DMS114 treated with DMSO at 0.1 percent for 48 hours (cell line): ENCODE data around the gene REXO1.
"Not testable (repeated sequence)": the region's sequence is repeated elsewhere in the genome, so short reads cannot be mapped to it uniquely, and the experiment has no call there.

Source experiments
- DNase-seq: peaks from one replicate; lab custom pipeline; 2025; ENCODE audit not compliant: unreplicated experiment; lab: John Stamatoyannopoulos, UW

Gene REXO1

DNA sequence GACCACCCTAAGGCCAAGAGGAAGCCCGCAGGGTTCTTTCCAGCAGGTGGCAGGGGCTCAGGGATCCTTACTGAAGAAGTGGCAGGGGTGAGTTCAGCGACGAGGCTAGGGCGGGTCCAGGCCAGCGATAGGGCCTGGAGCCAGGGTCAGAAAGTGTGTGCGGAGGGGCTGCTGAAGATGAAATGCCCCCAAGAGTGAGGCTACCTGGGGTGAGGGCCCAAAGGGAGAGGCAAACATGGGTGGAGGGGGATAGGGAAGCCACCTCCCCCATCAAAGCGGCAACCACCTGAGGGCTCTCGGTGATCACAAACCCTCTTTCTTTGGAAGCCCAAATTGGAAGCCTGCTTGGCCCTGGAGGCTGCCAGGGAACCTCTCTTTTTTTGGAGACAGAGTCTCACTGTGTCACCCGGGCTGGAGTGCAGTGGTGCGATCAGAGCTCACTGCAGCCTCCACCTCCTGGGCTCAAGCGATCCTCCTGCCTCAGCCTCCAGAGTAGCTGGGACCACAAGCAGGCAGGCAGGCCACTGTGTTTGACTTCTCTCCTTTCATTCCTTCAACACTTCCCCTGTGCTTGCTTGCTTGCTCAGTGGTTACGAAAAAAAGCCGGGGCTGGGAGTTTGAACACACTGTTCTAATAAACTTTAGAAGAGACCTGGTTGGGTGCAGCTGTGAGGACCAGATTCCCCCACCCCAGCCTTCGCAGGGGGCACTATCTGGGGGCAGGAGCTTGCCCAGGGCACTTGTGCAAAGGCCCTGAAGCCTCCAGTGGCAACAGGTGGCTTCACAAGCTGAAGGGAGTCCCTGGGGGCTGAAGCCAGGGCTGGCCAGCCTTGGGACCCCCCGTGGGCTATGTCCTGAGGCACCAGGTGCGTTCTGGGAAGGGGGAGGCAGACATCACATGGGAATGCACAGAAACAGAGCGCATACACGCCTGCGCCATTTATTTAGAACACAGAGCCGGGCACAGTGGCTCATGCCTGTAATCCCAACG lies 34.8 kb downstream of the REXO1 start:
- DNase-seq, result no peak

DNA sequence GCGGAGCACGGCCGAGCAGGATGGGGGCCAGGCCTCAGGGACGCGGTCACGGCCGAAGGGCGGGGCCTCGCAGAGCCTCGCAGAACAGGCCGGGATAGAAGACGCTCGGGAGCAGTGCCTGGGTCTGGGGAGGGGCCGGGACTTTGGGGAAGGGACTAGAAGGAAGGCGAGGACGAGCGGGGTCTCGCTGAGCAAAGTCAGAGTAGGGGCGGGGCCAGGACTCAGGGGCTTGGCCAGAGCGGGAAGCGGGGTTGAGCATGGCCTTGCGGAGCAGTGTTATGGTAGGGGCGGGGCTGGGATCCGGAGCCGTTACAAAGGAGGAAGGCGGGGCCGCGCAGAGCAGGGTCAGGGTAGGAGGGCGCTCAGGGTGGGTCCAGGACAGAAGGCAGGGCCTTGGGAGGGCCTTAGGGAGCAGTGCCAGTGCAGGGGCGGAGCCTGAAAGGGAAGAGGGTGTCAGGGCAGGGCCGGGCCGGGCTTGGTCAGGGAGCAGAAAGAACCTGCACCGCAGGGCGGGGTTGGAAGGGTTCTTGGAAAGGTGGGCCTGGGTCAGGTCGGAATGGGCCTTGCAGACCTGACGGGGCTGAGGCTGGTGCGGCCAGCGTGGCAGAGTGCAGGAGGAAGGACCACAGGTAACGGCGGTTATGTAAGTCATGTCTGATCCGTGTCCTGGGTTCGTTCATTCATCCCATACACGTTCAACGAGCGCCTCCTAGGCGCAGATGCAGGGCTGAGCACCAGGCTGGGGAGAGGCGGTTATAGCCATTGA lies 35.7 kb downstream of the REXO1 start:
- peak; percentile 79 for DNase-seq

DNA sequence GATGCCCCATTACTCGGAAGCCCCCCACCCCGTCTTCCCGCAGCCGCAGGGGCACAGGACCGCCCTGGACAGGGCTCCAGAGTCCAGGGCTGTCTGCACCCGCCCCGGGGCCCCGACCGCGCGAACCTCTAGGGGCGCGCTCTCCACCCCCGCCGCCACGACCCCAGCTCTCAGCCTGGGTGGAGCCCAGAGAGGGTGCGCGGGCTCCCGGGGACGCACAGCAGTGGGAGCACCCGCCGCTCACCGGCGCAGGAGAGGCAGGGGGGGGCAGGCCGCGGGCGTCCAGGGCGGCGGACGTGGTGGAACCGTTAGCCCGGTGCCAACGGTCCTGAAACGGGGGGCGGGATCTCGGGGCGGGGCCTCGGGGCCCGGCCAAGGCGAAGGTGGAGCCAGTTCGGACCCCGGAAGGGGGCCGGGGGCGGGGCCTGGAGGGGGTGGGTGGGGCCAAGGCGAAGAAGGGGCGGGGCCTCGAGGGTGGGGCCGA lies 36.3 kb downstream of the REXO1 start, which contains the start of gene ATP8B3:
TSS of gene ATP8B3 (minus strand) at position 335 of the 484 bp plus-strand sequence. CDS start 540 bp downstream, outside the sequence.
- DNase-seq, result no peak

DNA sequence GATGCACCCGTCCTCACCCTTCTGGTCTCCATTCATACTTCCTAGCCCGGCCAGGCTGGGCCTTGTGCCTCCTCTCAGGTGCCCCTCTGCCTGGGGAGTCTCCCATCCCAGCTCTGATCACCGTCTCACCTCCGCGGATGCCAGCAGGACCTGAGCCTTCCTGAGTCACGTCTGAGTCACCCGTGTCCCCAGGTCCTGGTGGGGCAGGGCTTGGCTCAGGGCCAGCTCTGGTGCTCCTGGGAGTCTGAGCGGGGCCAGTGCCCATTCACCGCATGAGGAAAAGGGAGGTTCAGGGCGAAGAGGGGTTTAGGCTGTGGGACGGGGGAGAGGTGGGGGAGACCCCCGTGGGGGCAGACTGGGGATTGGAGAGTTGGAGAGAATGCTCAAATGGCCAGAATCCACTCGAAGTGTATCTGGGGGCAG lies 36.8 kb downstream of the REXO1 start:
- no peak for DNase-seq

DNA sequence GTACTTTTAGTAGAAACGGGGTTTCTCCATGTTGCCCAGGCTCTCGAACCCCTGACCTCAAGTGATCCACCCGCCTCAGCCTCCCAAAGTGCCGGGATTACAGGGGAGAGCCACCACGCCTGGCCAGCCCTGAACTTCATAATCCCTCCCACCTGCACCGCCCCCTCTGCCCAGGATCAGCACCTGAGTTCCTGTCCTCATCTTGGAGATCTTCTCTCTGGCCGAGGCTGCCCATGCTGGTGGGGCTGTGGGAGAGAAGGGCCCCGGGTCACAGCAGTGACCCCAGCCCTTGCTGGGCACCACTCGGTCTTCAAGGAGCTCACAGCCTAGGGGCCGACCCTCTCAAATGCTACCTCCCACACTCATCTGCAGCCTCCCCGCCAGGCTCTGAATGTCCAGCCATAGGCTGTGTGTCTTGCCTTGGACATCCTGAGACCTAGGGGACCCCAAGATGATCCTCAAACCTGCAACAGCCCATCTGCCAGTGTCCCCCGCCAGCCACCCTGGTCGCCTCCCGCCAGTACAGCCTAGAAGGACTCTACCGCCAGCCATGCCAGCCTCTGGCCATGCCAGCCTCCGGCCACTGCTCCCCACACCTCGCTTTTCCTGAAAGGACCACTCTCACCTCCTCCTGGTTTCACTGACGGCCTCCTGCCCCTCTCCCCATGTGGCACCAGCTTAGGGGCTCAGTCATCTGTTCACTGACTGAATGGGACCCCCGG lies 37.7 kb downstream of the REXO1 start:
- no peak for DNase-seq

DNA sequence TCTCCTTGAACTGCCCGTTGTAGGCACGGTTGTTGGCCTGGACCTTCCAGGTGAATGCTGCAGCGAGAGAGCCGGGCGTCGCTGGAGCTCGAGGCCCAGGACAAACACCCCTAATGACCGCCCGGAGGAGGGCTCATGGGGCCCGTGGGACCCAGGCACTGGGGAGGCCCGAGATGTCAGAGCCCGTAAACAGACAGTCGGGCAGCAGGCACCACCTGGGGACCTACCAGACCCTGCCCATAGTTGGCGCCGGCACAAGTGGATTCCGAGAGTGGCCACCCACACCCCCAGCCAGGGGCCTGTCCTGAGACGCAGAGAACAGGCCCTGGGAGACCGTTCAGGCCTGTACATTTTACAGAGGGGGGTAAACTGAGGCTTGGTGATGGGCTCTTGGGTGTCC lies 38.6 kb downstream of the REXO1 start:
- DNase-seq, result no peak

DNA sequence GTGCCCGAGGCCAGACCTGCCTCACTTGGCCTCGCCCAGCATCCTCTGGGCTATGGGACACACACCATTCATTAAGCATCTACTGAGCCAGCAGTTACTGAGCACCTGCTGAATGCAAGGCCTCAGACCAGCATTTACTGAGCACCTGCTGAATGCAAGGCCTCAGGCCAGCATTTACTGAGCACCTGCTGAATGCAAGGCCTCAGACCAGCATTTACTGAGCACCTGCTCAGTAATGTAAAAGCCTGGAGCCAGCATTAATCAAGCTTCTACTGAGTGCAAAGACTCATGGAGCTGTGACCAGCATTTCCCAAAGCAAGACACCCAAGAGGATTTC lies 39.9 kb downstream of the REXO1 start:
- no peak for DNase-seq

DNA sequence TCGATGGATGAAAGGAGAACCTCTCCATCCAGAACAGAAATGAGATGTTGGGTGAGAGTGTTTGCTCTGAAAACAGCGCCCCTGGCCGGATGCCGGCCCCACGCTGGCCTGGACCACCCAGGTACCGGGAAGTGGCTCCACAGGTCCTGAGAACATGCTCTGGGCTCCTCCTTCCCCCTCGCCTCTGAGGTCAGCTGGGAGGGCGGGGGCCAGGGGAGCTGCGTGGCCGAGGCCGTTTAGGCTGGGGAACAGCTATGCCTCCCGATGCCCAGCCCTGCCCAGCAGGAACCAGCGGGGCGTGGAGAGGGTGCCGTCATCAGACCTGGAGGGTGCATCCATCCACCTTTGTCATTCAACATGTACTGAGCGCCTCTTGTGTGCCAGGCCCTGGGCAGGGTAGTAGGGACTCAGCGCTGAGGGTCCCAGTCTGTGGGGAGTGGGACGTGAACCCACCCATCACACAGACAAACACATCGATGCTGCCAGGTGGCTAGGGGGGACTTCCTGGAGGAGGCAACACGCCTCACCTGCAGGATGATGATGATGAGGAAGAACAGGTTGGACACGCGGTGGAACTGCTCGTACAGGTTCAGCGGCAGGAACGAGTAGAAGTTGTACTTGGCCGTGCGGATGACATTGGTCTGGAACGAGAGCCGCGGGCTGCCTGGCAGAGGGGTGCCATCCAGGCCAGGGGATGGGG lies 40.4 kb downstream of the REXO1 start:
- DNase-seq, result no peak

DNA sequence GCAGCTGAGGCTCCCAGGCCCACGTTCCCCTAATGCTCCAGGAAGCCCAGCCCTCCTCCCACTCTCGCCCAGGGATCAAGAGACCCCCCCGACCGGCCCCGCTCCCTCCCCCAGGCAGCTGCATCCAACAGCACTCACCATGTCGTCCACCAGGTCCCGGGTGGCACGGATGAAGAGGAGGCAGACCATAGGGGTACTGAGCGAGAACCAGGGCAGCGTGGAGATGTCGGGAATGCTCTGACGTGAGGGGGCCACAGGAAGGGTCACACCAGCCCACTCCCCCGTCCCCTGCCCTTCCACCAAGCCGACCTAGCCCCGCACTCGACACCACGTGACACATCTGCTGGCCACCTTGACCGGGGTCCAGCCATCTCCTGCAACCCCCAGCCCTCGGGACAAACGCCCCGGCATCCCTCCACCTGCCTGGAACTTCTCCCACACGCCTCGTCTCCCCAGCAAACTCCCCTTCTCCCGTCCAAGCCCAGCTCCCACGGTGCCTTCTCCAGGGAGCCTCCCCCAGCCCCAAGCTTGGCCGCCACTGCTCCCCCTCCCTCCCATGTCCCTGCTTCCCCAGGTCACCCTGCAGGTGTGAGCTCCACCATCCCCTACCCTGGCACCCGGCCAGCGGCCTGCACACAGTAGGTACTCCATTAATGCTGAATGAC lies 41.1 kb downstream of the REXO1 start:
- DNase-seq, result no peak

DNA sequence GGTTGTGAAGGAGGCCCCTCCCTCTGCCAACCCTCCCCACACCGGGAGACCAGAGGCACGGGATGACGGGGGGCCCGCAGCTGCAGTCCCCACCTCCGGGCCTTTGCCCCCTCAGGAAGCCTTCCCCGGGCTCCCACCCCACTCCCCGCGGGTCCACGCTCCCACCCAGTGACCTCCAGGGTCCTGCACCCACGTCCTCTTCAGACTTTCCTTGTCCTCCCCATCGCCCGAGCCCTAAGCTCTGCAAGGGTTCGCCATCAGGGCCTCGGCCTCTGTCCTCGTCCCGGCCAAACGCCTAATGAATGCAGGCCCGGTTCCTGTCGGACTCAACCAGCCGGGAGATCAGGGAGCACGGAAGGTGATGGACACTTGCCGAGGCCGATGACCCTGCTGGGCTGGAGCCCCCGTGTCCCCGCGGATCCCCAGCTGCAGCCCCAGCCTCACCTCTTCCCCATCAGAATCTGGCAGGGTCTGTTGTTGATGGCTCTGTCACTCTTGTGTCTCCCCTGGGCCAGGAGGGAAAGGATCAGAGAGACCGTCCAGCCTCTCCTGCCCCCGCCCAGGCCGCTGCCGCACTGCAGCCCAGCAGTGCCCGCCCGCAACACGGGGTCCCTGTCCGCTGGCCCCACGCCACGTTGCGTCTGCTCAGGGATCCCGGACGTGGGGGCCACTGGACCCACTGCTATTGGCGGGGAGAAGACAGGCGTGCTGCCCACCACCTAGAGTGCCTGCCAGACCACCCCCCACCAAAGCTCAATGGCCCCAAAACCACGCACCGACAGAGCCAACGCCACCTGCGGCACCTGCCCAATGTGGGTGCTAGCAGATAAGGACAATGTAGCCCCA lies 41.9 kb downstream of the REXO1 start:
- no peak for DNase-seq

DNA sequence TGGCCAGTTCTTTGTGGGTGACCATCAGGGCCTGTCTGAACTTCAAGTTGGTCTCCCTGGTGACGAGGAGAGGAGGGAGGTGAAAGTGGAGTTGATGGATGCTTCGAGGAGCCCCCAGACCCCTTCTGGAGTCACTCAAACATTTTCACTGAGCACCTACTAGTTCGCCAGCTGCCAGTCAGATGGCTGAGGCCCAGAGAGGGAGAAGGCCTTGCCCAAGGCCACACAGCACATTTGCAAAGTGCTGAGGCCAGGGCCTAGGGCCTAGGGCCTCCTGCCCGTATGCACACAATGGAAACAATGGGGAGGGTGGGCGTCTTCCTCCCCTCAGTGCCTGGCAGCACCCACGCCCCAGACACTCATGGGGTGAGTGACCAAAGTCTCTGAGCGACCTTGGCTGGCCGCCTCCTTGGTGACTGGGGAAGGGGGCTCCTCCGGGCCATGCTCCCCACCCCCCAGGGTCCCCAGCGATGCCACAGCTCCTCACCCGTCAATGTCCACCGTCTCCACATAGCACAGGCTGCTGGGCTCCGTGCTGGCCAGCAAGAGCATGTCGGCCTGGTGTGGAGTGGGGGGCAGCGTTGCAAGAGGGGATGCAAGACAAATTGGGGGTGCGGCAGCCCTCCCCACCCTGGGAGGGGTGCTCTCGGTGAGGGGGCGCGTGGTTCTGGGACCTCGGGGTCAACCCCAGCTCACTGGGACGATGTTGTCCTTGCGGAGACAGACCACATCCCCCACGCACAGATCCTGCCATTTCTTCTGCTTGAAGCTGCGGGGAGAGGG lies 42.7 kb downstream of the REXO1 start:
- DNase-seq, result no peak

DNA sequence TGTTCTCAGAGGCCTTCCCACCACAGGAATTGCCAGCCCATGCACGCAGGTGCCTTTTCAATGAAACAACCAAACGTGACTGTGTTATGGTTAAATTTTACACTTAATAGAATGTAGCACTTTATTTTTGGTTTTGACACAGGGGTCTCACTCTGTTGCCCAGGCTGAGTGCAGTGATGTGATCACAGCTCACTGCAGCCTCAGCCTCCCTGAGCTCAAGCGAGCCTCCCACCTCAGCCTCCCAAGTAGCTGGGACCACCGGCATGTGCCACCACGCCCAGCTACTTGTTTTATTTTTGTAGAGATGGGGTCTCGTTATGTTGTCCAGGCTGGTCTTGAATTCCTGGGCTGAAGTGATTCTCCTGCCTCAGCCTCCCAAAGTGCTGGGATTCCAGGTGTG lies 43.4 kb downstream of the REXO1 start:
- no peak for DNase-seq

DNA sequence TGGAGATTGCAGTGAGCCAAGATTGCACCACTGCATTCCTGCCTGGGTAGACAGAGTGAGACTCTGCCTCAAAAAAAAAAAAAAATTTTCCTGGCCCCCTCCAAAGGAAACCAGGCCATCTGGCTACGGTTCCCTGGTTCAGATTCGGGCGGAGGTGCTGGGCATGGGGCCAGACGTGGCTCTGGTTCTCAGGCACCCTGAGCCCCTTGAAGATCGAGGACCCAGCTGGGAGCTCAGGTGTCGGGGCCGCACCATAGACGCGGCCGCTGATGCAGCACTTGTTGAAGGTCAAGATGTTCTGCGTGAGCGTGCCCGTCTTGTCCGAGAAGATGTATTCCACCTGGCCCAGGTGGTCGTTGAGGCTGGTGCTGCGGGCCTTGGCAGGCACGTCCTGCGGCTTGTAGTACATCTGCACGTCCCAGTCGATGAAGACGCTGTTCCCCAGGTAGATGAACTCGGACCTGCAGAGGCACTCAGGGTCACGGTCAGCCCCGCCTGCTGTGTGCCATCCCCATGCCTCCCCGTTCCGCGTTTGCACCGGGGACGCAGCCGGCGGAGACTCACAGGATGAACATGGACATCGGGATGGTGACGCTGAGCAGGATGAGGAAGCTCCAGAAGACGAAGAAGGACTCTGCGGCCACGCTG lies 48.5 kb downstream of the REXO1 start:
- DNase-seq, result no peak

DNA sequence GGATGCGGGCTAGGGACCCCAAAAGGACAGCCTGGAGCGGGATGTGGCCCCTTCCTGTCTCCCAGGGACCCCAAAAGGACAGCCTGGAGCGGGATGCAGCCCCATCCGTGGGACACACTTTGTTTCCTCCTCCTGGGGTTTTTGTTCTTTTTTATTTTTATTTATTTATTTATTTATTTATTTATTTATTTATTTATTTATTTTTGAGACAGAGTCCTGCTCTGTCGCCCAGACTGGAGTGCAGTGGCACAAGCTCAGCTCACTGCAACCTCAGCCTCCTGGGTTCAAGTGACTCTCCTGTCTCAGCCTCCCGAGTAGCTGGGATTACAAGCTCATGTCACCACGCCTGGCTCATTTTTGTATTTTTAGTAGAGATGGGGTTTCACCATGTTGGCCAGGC lies 51.0 kb downstream of the REXO1 start:
- DNase-seq, result not testable (repeated sequence)

DNA sequence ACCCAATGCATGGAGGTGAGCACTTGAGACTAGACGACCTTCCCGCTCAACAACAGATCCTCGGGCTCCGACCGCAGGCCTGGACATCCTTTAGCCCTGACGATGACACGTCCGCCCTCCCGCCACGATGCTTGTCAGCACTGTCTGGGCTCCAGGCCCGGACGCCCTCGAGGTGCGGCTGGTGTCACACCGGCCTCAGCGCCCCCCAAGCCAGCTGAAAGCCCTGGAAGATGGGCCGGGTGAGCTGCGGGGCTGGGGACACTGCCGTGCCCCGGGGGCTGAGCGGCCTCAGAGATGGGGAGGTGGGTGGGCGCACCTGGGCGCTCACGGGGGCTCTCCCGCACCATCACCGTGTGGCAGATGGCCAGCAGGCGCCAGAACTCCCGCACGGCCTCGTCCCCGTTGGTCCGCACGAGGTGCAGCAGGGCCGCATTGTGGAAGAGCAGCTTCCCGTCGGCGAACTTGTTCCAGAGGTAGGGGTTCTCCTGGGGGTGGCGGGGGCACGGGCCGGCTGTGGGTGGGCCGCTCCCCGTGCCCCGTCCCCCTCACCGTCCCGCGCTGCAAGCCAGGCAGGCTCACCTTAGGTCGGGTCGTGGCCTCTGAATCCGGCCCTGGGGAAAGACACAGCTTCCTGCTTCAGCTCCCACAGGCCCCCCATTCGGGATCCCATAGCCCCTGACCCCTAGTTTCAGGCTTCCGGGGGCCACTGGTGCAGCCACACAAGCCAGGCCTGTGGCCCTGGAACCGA lies 51.7 kb downstream of the REXO1 start:
- DNase-seq, result no peak

DNA sequence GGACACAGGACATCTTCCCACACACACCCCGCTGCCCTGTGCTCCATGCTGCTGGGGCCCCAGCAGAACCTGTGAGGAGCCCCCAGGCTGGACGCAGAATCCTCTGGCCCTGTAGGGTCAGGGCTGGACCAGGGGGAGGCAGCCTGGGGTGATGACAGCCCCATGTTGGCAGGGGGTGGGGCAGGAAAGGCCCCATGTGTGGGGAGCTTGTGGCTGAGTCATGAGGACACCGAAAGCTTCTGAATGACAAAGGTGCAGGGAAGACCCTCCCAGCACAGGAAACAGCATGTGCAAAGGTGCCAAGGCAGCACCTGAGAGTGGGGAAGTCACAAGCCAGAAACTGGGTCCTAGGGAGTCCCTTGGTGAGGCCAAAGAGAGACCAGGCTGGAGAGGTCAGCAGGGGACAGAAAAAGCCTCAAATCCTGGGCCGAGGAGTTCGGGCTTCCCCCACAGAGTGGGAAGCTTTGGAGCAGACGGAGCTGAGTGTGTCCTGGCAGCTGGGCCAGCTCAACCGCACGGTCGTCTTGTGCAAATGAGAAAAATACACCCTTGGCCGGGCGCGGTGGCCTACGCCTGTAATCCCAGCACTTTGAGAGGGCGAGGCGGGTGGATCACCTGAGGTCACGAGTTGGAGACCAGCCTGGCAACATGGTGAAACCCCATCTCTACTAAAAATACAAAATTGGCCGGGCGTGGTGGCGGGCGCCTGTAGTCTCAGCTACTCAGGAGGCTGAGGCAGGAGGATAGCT lies 53.7 kb downstream of the REXO1 start:
- DNase-seq, result no peak

DNA sequence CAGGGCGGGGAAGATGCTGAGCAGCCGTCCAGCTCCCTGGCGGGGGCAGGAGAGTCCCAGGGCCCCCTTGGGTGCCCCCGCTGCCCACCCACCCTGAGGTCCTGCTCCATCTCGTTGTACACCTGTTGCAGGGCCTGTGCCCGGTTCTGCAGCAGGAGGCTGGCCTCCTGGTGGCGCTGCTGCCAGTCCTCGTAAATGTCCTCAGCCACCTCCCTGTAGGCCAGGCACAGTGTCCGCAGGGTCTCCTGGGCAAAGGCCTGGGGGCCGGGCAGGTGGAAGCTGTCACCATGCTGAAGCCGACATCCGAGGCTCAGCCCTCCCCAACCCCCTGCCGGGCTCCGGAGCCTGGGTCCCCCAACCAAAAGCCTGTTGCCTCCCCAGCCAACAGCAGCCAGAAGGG lies 56.4 kb downstream of the REXO1 start:
- DNase-seq, result no peak
